A549 (cell line): ENCODE data around the gene STAM.

Experiments used
- EP300 ChIP-seq, 2 experiments: fragments of >200 bp; sonication (Bioruptor Twin); formaldehyde crosslinking; IDR thresholded peaks; 2 replicates in 1 of 2; 3 replicates in 1 of 2; pipeline ENCODE4 v1.6.1; 2016 to 2017
- JUNB ChIP-seq: fragments of >200 bp; sonication (Bioruptor Twin); formaldehyde crosslinking; IDR thresholded peaks from 2 replicates; pipeline ENCODE4 v1.6.1; 2016
- POLR2A ChIP-seq: IDR thresholded peaks from 2 replicates; pipeline ENCODE4 v1.6.1; 2012; ENCODE audit warnings: mild to moderate bottlenecking, low read length
- RAD21 ChIP-seq, 2 experiments: fragments of >200 bp in 1 of 2; sonication (Bioruptor Twin) in 1 of 2; formaldehyde crosslinking in 1 of 2; IDR thresholded peaks in 1 of 2; conservative IDR thresholded peaks in 1 of 2; 2 replicates in 1 of 2; 3 replicates in 1 of 2; pipeline ENCODE4 v1.6.1; 2012 to 2018; ENCODE audit warnings: inconsistent platforms in 1 of 2

- no peak for TF ChIP-seq JUNB
- no peak for TF ChIP-seq POLR2A
- no peak for TF ChIP-seq RAD21 (conservative IDR thresholded peaks at IDR 0.05 in 1 of 2, IDR thresholded peaks at IDR 0.05 in 1 of 2)
- TF ChIP-seq EP300 (IDR thresholded peaks at IDR 0.05): no peak
Observed at GRCh38 chr10:17650416-17650815, 6.5 kb downstream of the STAM start.
